Iris pigment epithelial cell (primary cell): ENCODE results near the gene PHLDB2.

Experiments used
- DNase-seq: peaks from one replicate; pipeline ENCODE4 v3.0.0-alpha.2; 2011; ENCODE audit warnings: low read depth

Gene PHLDB2

GRCh38 chr3:111999484-112000324 is 140.6 kb downstream of the PHLDB2 start:
- DNase-seq = no peak

GRCh38 chr3:112000367-112000771 is 141.3 kb downstream of the PHLDB2 start:
- no peak for DNase-seq

GRCh38 chr3:112000966-112001365 is 141.9 kb downstream of the PHLDB2 start:
- DNase-seq = no peak

GRCh38 chr3:112001526-112001925 is 142.5 kb downstream of the PHLDB2 start:
- DNase-seq = no peak

- DNase-seq = peak; percentile 41
Measured at GRCh38 chr3:112002096-112002971, 143.3 kb downstream of the PHLDB2 start.

GRCh38 chr3:112003321-112004080 is 144.4 kb downstream of the PHLDB2 start:
- no peak for DNase-seq

GRCh38 chr3:112004187-112004586 is 145.1 kb downstream of the PHLDB2 start:
- DNase-seq = no peak

GRCh38 chr3:112004669-112005068 is 145.6 kb downstream of the PHLDB2 start:
- no peak for DNase-seq

- no peak for DNase-seq
Measured at GRCh38 chr3:112005091-112005672, 146.1 kb downstream of the PHLDB2 start.

- peak; percentile 91 for DNase-seq
Measured at GRCh38 chr3:112007633-112008032, 148.6 kb downstream of the PHLDB2 start.

GRCh38 chr3:112009670-112010069 is 150.6 kb downstream of the PHLDB2 start:
- no peak for DNase-seq

GRCh38 chr3:112010636-112011035 is 151.6 kb downstream of the PHLDB2 start:
- DNase-seq = no peak

- no peak for DNase-seq
Measured at GRCh38 chr3:112011376-112011940, 152.4 kb downstream of the PHLDB2 start.

- DNase-seq = no peak
Measured at GRCh38 chr3:112012205-112012992, 153.3 kb downstream of the PHLDB2 start.

- DNase-seq = peak; percentile 83
Measured at GRCh38 chr3:112013058-112013783, 154.2 kb downstream of the PHLDB2 start.

- no peak for DNase-seq
Measured at GRCh38 chr3:112013784-112014143, 154.7 kb downstream of the PHLDB2 start.

- DNase-seq = no peak
Measured at GRCh38 chr3:112017091-112017490, 158.0 kb downstream of the PHLDB2 start.

- DNase-seq = no peak
Measured at GRCh38 chr3:112018712-112019111, 159.6 kb downstream of the PHLDB2 start.

- DNase-seq = no peak
Measured at GRCh38 chr3:112019716-112020115, 160.7 kb downstream of the PHLDB2 start.

- DNase-seq = no peak
Measured at GRCh38 chr3:112020674-112021085, 161.6 kb downstream of the PHLDB2 start.
